NCI-H510A treated with DMSO at 0.1 percent for 48 hours (cell line): ENCODE data around the gene ADAM15.

Experiments used
- DNase-seq: peaks from one replicate; lab custom pipeline; 2025; lab: John Stamatoyannopoulos, UW

The ADAM15 gene

GRCh38 chr1:155030243-155030795, 20.8 kb upstream of the ADAM15 start:
- DNase-seq, result no peak

- DNase-seq, result no peak
Observed at GRCh38 chr1:155030899-155031298, 20.2 kb upstream of the ADAM15 start.

- DNase-seq, result no peak
Observed at GRCh38 chr1:155032886-155033285, 18.2 kb upstream of the ADAM15 start.

GRCh38 chr1:155033524-155033923, 17.6 kb upstream of the ADAM15 start, which contains the start of the genes DCST1 and DCST2:
DCST1 (plus strand) TSS chr1:155033824; CDS start chr1:155034037, 213 bp downstream.
DCST2 (minus strand) TSS chr1:155033781; CDS start chr1:155033701, 80 bp downstream.
- DNase-seq, result no peak

- DNase-seq, result no peak
Observed at GRCh38 chr1:155034318-155035208, 16.6 kb upstream of the ADAM15 start.

GRCh38 chr1:155035936-155036335, 15.2 kb upstream of the ADAM15 start:
- no peak for DNase-seq

- peak; percentile 20 for DNase-seq
Observed at GRCh38 chr1:155037043-155037442, 14.1 kb upstream of the ADAM15 start.

GRCh38 chr1:155037851-155038441, 13.2 kb upstream of the ADAM15 start:
- no peak for DNase-seq

GRCh38 chr1:155038602-155039307, 12.4 kb upstream of the ADAM15 start:
- DNase-seq, result peak; percentile 12

GRCh38 chr1:155039308-155039669, 11.8 kb upstream of the ADAM15 start:
- no peak for DNase-seq

GRCh38 chr1:155040358-155041093, 10.6 kb upstream of the ADAM15 start:
- no peak for DNase-seq

GRCh38 chr1:155042789-155043188, 8.3 kb upstream of the ADAM15 start:
- no peak for DNase-seq

- DNase-seq, result no peak
Observed at GRCh38 chr1:155043301-155043702, 7.8 kb upstream of the ADAM15 start.

- DNase-seq, result no peak
Observed at GRCh38 chr1:155043793-155044192, 7.3 kb upstream of the ADAM15 start.

GRCh38 chr1:155044365-155044764, 6.8 kb upstream of the ADAM15 start:
- DNase-seq, result no peak

GRCh38 chr1:155044812-155045657, 6.1 kb upstream of the ADAM15 start:
- peak; percentile 81 for DNase-seq

GRCh38 chr1:155048449-155049334, 2.4 kb upstream of the ADAM15 start:
- no peak for DNase-seq

GRCh38 chr1:155049651-155050559, 1.2 kb upstream of the ADAM15 start:
- DNase-seq, result peak; percentile 34

- DNase-seq, result no peak
Observed at GRCh38 chr1:155051342-155051776, 243 bp downstream of the ADAM15 start.
